Tibial nerve (tissue), 4 donors: ENCODE results near the gene INTS11.

ENCODE experiments used
- CTCF ChIP-seq, 5 experiments: fragments of 200-600 bp in 3 of 5; fragments of 450-650 bp in 2 of 5; sonication (generic) in 3 of 5; IDR thresholded peaks; one replicate each; pipeline ENCODE4 v1.5.1; 2016 to 2019; ENCODE audit warnings: antibody characterized with exemption in 5 of 5, mild to moderate bottlenecking in 3 of 5, moderate library complexity in 2 of 5
- EP300 ChIP-seq, 2 donors: sonication (generic); formaldehyde crosslinking; IDR thresholded peaks; one replicate each; pipeline ENCODE4 v1.6.1; 2017; ENCODE audit warnings: antibody characterized with exemption in 2 of 2, mild to moderate bottlenecking in 1 of 2
- POLR2A ChIP-seq, 2 donors: fragments of 450-650 bp; IDR thresholded peaks; one replicate each; pipeline ENCODE4 v1.6.1; 2017; ENCODE audit warnings: antibody characterized with exemption in 2 of 2, mild to moderate bottlenecking in 2 of 2, moderate library complexity in 2 of 2

GRCh38 chr1:1345860-1346500, 21.5 kb upstream of the INTS11 start:
- TF ChIP-seq CTCF (IDR thresholded peaks at IDR 0.05) = no peak
- TF ChIP-seq POLR2A (IDR thresholded peaks at IDR 0.05) = no peak
- no peak for TF ChIP-seq EP300 (IDR thresholded peaks at IDR 0.05)
